OCI-LY3 (cell line): ENCODE measurements around the gene PACRG.
A peak's percentile ranks its signal among the peaks of the same experiment; 100 is the strongest.

Experiments used
- H2AFZ ChIP-seq: fragments of 200-600, 300-600 bp; shearing (Covaris generic); 2 replicates; pipeline ENCODE4 v1.6.0; 2014; ENCODE audit warnings: antibody characterized with exemption, low read depth, low read length
- H3K27ac ChIP-seq: fragments of 200-600, 300-600 bp; sonication (generic); 2 replicates; pipeline ENCODE4 v1.5.1; 2014; ENCODE audit warnings: mild to moderate bottlenecking, low read length, moderate library complexity, mixed read lengths
- H3K27me3 ChIP-seq: fragments of 200-600, 300-600 bp; sonication (generic); 2 replicates; pipeline ENCODE4 v1.6.1; 2014; ENCODE audit warnings: low read depth, low read length, mixed read lengths
- H3K36me3 ChIP-seq: fragments of 200-600, 300-600 bp; sonication (generic); replicated peaks from 2 replicates; pipeline ENCODE3; 2014; ENCODE audit warnings: low read depth, low read length, mixed read lengths
- H3K4me1 ChIP-seq: fragments of 300-600, 200-600 bp; sonication (generic); 2 replicates; pipeline ENCODE4 v1.6.1; 2014; ENCODE audit warnings: low read length, mixed read lengths
- H3K4me2 ChIP-seq: fragments of 200-600, 300-600 bp; sonication (generic); 2 replicates; pipeline ENCODE4 v1.6.1; 2014; ENCODE audit warnings: low read length, mixed read lengths
- H3K4me3 ChIP-seq: fragments of 300-600, 200-600 bp; sonication (generic); 2 replicates; pipeline ENCODE4 v1.5.1; 2014; ENCODE audit warnings: antibody characterized with exemption, mild to moderate bottlenecking, low read length, moderate library complexity
- H3K79me2 ChIP-seq: fragments of 300-600, 200-600 bp; shearing (Covaris generic); 2 replicates; pipeline ENCODE4 v1.6.1; 2014; ENCODE audit warnings: mild to moderate bottlenecking, low read length, mixed read lengths
- H3K9ac ChIP-seq: fragments of 300-600, 200-600 bp; shearing (Covaris generic); 2 replicates; pipeline ENCODE4 v1.6.0; 2014; ENCODE audit warnings: mild to moderate bottlenecking, low read length, moderate library complexity
- H3K9me3 ChIP-seq: fragments of 200-600, 300-600 bp; shearing (Covaris generic); 2 replicates; pipeline ENCODE4 v1.6.1; 2014; ENCODE audit warnings: low read length, mixed read lengths; ENCODE audit not compliant: insufficient read depth
- H4K20me1 ChIP-seq: fragments of 200-600, 300-600 bp; sonication (generic); 2 replicates; pipeline ENCODE4 v1.6.1; 2016; ENCODE audit warnings: low read length, mixed read lengths; ENCODE audit not compliant: insufficient read depth
- EZH2phosphoT487 ChIP-seq: fragments of 200-600 bp; shearing (Covaris generic); IDR thresholded peaks from 2 replicates; pipeline ENCODE4 v1.6.1; 2018; ENCODE audit warnings: antibody characterized with exemption, mixed run types, low read depth
- TF ChIP-seq, protein P1 (sequence below): fragments of 200-600, 300-600 bp; sonication (generic); IDR thresholded peaks from 2 replicates; pipeline ENCODE4 v1.5.1; 2014; ENCODE audit warnings: antibody characterized with exemption, low read length, low read depth

Gene PACRG

DNA sequence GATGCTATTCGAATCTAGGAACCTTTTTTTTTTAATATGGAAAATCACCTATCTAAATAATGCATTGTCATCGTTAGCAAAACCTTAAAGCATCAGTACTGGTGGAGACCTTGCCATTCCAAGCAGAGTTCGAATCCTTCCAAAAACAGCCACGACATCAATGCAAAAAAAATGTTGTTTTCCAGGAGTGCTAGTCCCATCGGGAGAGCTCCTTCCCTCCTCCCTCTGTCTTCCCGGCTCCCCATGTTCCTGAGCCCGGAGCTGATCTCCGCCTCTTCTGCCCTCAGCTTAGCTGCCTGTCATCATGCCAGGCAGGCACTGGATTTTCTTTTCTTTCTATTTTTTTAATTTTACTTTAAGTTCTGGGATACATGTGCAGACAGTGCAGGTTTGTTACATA lies 533.1 kb downstream of the PACRG start:
- Histone ChIP-seq H3K9ac (no peak overlapping the region), H3K36me3 (no peaks in the 10 kb centered on the region), H3K27me3 (no peaks in the 10 kb centered on the region), H2AFZ (no peak overlapping the region; the same call in 1 of the 2 replicates), H3K9me3 (no peaks in the 10 kb centered on the region), H3K27ac (no peak overlapping the region), H3K4me1 (0 out of 2 replicates have a peak, but pooled peaks cover 6% of the 10 kb centered on the region), H4K20me1 (no peaks in the 10 kb centered on the region), H3K4me3 (peak overlapping the region; percentile 68), H3K79me2 (no peaks in the 10 kb centered on the region), H3K4me2 (peak overlapping the region; percentile 79)
- TF ChIP-seq, protein P1, sequence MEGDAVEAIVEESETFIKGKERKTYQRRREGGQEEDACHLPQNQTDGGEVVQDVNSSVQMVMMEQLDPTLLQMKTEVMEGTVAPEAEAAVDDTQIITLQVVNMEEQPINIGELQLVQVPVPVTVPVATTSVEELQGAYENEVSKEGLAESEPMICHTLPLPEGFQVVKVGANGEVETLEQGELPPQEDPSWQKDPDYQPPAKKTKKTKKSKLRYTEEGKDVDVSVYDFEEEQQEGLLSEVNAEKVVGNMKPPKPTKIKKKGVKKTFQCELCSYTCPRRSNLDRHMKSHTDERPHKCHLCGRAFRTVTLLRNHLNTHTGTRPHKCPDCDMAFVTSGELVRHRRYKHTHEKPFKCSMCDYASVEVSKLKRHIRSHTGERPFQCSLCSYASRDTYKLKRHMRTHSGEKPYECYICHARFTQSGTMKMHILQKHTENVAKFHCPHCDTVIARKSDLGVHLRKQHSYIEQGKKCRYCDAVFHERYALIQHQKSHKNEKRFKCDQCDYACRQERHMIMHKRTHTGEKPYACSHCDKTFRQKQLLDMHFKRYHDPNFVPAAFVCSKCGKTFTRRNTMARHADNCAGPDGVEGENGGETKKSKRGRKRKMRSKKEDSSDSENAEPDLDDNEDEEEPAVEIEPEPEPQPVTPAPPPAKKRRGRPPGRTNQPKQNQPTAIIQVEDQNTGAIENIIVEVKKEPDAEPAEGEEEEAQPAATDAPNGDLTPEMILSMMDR: no peak
- TF ChIP-seq EZH2phosphoT487: no peak

DNA sequence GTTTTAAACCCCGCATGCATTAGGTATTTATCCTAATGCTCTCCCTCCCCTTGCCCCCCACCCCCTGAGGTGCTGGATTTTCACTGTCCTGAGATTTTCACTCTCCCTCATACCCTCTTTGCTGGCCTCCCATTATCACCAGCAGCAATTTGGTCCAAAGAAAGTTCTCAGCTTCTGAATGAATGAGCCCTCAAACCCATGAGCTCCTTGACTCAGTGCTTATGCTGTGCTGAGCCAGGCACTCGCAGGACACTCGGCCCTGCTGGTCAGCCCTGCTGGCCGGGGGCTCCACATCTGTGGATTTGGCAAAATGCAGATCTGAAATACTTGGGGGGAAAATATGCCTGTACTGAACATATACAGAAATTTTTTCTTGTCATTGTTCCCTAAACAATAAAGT lies 533.6 kb downstream of the PACRG start:
- H3K4me1 ChIP-seq: 0 out of 2 replicates have a peak, but pooled peaks cover 6% of the 10 kb centered on the region
- no peak overlapping the region for H2AFZ ChIP-seq
- no peaks in the 10 kb centered on the region for H3K9me3 ChIP-seq
- no peaks in the 10 kb centered on the region for H4K20me1 ChIP-seq
- no peak overlapping the region for H3K4me3 ChIP-seq
- no peaks in the 10 kb centered on the region for H3K36me3 ChIP-seq
- H3K79me2 ChIP-seq: no peaks in the 10 kb centered on the region
- H3K27me3 ChIP-seq: no peaks in the 10 kb centered on the region
- no peak overlapping the region for H3K4me2 ChIP-seq
- no peak overlapping the region for H3K27ac ChIP-seq
- no peak overlapping the region for H3K9ac ChIP-seq
- TF ChIP-seq, protein P1: no peak
- no peak for TF ChIP-seq EZH2phosphoT487

DNA sequence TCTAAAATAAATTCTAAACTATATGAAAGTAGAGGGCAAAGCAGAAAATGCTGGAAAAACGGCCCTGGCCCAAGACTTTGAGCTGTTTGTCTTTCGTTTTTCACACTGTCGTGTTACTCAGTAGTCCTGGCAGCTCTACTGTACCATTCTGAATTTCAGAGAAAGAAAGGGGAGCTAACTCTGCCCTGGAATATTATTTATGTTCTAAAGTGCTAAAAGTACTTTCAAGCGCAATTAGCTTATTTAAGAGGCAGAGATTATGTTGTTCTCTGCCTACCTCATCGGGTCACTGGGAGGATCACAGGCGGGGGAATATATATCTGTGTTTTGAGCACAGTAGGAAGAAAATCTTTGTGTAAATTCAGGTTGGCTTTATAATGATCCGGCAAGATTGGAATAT lies 534.3 kb downstream of the PACRG start:
- H3K36me3 ChIP-seq: no peaks in the 10 kb centered on the region
- H3K4me1 ChIP-seq: 0 out of 2 replicates have a peak, but pooled peaks cover 6% of the 10 kb centered on the region
- TF ChIP-seq, protein P1: no peak
- no peak for TF ChIP-seq EZH2phosphoT487
- H4K20me1 ChIP-seq: no peaks in the 10 kb centered on the region
- H3K9ac ChIP-seq: no peak overlapping the region
- no peaks in the 10 kb centered on the region for H3K27me3 ChIP-seq
- H3K4me3 ChIP-seq: no peak overlapping the region
- no peak overlapping the region for H2AFZ ChIP-seq
- no peaks in the 10 kb centered on the region for H3K79me2 ChIP-seq
- H3K9me3 ChIP-seq: no peaks in the 10 kb centered on the region
- no peak overlapping the region for H3K27ac ChIP-seq
- H3K4me2 ChIP-seq: no peak overlapping the region

DNA sequence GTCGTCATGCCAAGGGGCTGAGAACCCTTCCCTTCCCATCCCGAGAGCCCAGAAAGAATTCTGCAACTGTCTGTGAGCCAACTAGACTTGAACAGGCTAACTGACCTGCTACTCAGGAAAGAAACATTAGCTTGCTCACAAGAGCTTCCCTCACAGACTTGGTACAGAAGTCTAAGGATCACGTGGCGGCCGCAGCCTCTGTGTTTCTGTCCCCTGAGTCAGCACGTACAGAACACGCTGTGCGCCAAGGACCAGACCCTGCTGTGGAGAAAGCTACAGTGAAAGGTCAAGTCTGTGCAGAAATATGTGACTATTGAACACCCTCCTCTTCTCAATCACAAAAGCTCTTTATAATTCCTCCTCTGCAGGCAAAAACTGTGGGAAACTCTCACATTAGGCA lies 535.4 kb downstream of the PACRG start:
- no peaks in the 10 kb centered on the region for H3K79me2 ChIP-seq
- H3K4me2 ChIP-seq: no peak overlapping the region
- no peak overlapping the region for H2AFZ ChIP-seq
- H3K27ac ChIP-seq: no peak overlapping the region
- no peaks in the 10 kb centered on the region for H3K27me3 ChIP-seq
- no peak overlapping the region for H3K4me3 ChIP-seq
- no peaks in the 10 kb centered on the region for H3K9me3 ChIP-seq
- H3K9ac ChIP-seq: no peak overlapping the region
- no peaks in the 10 kb centered on the region for H4K20me1 ChIP-seq
- 0 out of 2 replicates have a peak, but pooled peaks cover 6% of the 10 kb centered on the region for H3K4me1 ChIP-seq
- no peak for TF ChIP-seq EZH2phosphoT487
- TF ChIP-seq, protein P1: no peak
- no peaks in the 10 kb centered on the region for H3K36me3 ChIP-seq
